Fibroblast of upper back skin (primary cell): ENCODE results near the gene GALNT2.

Experiments
- DNase-seq: peaks from one replicate; pipeline ENCODE4 v3.0.0-alpha.2; 2013

Gene GALNT2

DNA sequence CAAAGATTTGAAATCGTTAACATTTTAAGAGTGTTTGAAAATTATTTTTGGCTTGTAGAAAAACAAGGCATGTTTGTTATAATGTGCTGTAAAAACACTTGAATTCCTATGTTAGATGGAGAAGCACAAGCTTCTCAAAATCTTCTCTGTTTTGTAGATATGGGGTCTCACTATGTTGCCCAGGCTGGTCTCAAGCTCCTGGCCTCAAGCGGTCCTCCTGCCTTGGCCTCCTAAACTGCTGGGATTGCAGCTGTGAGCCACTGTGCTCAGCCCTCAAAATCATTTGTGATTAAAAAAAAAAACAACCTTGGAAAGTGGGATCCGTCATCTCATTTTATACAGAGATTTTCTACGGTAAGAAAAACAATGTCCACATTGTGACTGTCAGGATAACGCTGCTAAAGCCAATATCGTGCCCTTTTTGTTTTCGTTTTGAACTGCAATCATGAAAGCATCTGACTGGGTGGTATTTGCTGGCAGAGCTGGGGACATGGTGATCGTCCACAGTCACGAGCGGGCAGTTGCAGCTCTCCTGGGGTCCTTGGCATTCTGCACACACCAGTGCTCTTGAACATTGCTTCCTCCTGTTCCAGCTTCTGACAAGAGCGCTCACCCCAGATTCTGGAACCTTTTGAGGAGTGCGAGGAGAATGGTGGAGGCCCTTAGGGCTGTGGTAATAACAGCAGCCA, 246.6 kb downstream of the GALNT2 start:
- DNase-seq = no peak

- DNase-seq = no peak
Measured at GRCh38 chr1:230314142-230314470, 247.1 kb downstream of the GALNT2 start.

DNA sequence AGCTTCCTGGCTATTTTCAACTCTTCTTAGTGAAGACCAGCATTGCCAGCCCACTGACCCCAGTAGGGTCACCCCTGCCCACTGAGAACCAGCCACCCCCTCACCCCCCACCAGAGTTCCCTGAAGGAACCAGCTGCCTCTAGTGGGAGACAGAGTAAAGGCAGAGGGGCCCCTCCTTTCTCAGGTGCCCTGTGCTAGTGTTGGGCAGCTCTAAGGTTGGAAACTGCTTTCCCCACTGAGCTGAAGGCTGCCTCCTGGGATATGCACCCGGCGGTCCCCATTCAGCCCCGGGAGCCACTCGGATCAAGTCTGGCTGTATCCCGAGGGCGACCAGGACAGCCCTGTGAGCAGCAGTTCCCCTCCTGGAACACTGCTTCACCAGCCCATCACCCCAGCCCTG, 248.1 kb downstream of the GALNT2 start:
- DNase-seq = no peak

GRCh38 chr1:230316864-230317745, 250.1 kb downstream of the GALNT2 start:
- no peak for DNase-seq

DNA sequence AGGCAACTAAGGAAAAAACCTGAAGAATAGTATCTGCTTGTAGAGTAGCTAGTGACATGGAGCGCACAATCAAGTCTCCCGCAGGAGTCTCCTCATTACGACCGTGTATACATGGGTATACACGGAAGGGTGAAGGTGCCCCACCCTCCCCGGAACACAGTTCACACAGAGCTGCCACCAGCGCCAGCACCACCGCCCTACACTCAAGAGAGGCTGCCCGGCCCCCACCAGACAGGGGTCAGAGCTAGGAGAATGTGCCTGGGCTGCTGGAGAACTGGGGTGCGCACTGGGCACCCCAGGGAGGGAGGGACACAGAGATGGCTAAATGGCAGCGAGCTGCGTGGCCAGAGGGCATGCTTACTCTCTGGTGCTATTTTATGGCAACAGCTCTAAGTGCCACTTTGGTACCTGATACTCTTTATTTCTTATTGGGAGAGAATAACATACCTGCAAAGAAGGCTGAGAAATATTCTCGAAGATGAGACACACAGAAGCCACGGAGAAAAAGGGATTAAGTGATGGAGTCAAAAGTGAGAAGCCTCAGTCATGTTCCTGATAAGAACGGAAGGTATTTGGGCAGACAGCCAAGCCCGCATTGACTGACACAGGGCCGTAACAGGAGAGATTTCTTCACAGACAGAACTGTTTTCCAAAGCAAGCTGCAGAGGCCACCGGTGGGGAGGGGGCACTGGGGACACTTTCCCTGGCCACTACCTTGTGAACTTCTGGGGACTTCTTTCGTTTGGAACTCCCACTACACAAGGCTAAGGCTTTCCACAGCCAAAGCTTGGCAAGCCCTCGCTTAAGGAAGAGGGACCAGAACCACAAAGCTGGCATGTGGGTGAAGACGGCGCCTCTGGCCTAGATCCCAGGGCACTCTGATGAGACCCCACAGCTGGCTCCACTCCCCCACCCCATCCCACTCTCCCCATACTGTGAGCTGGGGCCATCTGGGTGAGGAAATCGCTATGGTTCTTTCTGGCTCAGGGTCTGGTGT, 251.1 kb downstream of the GALNT2 start:
- no peak for DNase-seq

- DNase-seq = no peak
Measured at GRCh38 chr1:230319014-230319747, 252.1 kb downstream of the GALNT2 start.

DNA sequence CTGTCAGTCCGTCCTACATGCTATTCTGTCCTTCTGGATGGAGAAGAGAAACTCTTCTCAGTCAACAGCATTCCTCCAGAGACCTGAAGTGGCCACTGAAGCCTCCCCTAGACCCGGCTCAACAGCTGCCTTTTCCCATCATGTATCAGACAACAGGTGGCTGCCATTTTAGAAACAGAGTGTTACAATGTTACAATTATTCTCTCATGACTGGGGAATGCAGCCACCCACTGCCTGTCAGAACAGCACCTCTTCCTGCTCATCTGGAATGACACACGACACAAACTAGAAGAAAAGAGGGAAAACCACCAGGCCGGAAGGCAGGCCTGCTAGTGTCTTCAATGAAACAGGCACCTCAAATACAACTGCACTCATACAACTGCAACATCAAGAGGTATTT, 253.8 kb downstream of the GALNT2 start:
- no peak for DNase-seq

DNA sequence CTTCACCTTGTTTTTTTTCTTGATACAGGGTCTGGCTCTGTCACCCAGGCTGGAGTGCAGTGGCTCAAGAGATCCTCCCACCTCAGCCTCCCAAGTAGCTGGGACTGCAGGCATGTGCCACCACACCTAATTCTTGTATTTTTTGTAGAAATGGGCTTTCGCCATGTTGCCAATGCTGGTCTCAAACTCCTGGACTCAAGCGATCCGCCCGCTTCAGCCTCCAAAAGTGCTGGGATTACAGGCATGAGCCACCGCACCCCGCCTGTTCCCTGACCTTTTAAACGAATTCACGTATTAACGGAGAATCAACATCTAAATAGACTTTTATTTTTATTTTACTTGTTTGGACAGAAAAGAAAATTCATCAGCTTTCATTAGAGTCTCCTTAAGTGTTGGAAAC, 254.3 kb downstream of the GALNT2 start:
- no peak for DNase-seq

DNA sequence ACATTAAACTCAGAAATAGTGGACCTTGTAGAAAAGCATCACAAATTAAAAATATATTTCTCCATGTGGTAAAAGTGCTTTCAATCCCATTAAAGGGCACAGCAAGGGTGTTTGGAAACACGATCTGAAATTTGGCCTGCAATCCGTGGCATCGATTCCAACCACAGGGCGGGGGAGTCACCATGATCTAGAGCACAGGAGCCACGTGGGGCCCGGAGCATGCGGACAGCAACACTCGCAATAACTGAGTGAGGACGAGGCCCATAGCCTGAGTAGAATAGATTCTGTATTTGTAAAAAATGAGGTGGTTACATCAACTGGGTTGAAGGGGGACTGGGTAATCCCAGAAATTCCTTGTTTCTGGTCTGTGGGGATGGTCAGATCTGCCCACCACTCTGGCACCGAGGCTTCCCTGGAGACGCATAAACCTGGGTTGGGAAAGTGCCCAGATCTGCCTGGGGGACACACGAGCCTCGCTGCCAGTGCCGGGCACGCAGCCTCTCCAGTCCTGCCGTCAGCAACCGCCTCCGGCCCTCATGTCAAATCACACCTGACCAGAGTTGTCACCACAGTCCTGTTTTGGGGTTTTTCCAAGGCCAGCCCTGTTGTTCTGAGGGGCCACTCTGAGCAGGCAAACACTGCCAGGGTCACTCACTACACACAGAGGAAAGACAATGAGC, 254.8 kb downstream of the GALNT2 start:
- no peak for DNase-seq

DNA sequence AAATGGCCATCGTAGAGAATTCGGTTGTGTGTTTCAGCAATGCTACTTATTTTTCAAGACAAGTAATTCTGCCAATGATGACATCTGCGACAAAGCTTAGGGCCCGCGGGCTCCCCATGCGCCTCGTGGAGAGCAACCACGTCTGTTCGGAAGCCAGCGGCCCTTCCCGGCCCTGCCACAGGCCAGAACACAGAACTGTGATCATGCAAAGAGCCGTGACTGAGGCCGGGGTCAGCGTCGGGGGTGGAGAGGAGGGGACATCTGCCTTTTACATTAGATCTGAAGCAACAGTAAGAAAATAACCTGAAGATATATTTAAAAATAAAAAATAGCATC, 255.4 kb downstream of the GALNT2 start:
- DNase-seq = no peak

DNA sequence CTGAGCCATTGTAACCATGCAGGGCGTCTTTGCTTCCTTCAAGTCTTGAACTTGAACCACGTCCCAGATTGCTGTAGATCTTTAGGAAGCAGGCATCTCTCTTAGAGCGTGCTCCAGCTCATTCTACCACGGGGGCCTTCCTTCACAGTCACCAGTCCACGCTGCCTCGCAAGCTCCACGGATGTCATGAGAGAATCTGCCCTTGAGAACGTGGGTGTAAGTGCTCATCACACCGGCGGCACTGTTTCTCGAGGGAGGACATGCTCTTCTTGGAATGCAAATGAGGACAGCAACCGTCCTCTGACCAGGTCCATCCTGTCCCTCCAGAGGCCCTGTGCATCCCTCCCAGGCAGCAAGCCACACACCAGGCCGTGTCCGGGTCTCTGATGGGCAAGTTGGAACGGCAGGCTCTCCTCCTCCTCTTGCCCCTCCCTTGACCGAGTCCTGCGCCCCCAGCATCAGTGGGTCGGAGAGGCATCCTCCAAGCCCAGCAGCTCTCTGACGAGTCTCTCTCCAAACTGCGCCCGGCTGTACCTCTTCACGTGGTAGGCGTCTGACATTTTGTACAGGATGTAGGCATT, 256.0 kb downstream of the GALNT2 start:
- no peak for DNase-seq

- no peak for DNase-seq
Measured at GRCh38 chr1:230323686-230324085, 256.6 kb downstream of the GALNT2 start.

DNA sequence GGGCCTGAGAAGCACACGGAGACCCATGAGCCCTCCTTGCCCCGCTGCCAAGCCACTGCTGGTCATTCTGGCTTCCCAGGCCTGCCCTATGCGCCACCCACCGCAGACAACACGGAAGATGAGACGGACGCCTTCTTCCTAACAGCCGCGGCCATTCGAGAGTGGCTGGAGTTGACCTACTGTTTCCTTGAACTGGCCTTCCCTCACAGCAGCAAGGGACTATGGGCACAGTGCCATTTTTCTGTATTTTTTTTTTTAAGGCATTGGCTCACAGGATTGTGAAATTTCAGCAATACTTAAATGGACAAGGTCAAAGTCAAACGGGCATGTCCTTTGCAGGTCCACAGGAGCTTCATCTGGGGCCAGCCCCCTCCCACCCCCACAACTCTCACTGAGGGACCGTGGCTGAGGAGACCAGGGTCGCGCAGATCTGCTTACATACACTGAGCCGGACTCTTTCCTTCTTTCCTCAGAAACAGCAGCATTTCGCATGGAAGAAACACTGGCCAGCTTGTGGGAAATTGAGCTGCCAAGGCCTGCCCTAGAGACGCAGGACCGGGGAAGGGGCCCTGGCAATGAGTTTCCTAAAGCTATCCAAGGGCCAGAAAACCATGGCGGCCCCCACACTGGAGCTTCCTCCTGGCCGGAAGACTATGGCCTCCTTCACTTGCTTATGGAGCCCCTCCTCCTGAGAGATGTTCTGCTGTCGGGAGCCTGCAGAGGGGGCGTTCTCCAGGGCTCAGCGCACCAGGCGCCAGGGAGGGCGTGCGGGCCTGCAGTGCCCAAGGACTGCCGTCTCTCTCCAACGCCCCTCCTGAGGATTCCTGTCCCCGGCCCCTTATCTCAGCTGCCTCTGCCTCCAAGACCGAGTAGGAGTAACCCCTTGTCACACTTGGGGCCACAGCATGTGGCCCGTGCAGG, 260.2 kb downstream of the GALNT2 start:
- no peak for DNase-seq

DNA sequence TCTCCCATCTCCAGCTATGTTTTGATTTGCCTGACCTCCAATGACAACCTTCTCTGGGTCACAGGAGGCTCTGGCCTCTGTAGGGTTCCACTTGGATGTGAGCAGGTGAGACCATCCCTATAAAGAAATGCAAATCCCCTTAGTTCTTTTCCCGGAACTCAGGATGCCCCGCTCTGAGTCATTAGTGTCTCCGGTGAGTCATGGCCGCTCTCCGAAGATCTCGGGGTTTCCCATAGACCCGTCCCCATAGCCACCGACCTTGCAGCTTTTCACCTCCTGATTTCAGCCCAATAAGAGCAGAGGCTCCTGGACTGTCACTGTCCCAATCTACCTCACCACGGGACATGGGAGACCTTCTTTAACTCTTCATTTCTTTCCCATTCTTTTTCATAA, 260.9 kb downstream of the GALNT2 start:
- no peak for DNase-seq

- DNase-seq = peak; percentile 28
Measured at GRCh38 chr1:230328342-230329015, 261.4 kb downstream of the GALNT2 start.

- no peak for DNase-seq
Measured at GRCh38 chr1:230330157-230330556, 263.1 kb downstream of the GALNT2 start.
